A673 (cell line): ENCODE results near the gene MFSD6L. TPM values are rescaled to one million over a fixed set of nuclear protein-coding genes. Genes with fewer than 3 reads are reported as not detected.
A peak's percentile ranks its signal among the peaks of the same experiment; 100 is the strongest.

Experiments used
- BruUV-seq: library from RNA; stranded (reverse); fragments of 400-500 nt; replicated peaks from 2 replicates; lab custom pipeline; 2021; lab: Mats Ljungman, UMichigan
- CTCF ChIA-PET: fragments of 300-600 bp; sonication (Branson Sonifier 250); formaldehyde crosslinking; loops from one replicate; lab custom pipeline; 2022; ENCODE audit warnings: antibody characterized with exemption; lab: Charles Lee
- POLR2A ChIA-PET: fragments of 300-600 bp; sonication (Branson Sonifier 250); formaldehyde crosslinking; loops from one replicate; lab custom pipeline; 2022; ENCODE audit warnings: antibody characterized with exemption; ENCODE audit not compliant: low non-redundant PET; lab: Charles Lee
- DNase-seq: peaks from one replicate; pipeline ENCODE4 v3.0.0-alpha.2; 2015; ENCODE audit warnings: low spot score
- H3K27ac ChIP-seq: fragments of 200-600 bp; sonication (generic); 2 replicates; pipeline ENCODE4 v1.5.1; 2016; ENCODE audit warnings: mixed run types, low read depth, mild to moderate bottlenecking, mixed read lengths, antibody characterized with exemption, low read length; ENCODE audit not compliant: poor library complexity, severe bottlenecking
- H3K27me3 ChIP-seq: fragments of 200-600 bp; sonication (generic); replicated peaks from 2 replicates; pipeline ENCODE4 v1.6.1; 2017; ENCODE audit warnings: mixed run types, low read depth, mild to moderate bottlenecking, mixed read lengths, antibody characterized with exemption, low read length; ENCODE audit not compliant: insufficient read depth, poor library complexity
- H3K36me3 ChIP-seq: fragments of 200-600 bp; sonication (generic); 2 replicates; pipeline ENCODE4 v1.6.1; 2016; ENCODE audit warnings: mixed run types, mild to moderate bottlenecking, mixed read lengths, antibody characterized with exemption, low read length; ENCODE audit not compliant: insufficient read depth, poor library complexity, severe bottlenecking
- H3K4me1 ChIP-seq: fragments of 200-600 bp; sonication (generic); 2 replicates; pipeline ENCODE4 v1.6.1; 2017; ENCODE audit warnings: mixed run types, mild to moderate bottlenecking, mixed read lengths, antibody characterized with exemption, low read length; ENCODE audit not compliant: insufficient read depth, poor library complexity, severe bottlenecking
- H3K4me3 ChIP-seq: fragments of 200-600 bp; sonication (generic); 2 replicates; pipeline ENCODE4 v1.5.1; 2016; ENCODE audit warnings: low read depth, mixed run types, mild to moderate bottlenecking, mixed read lengths, low read length; ENCODE audit not compliant: poor library complexity, severe bottlenecking
- H3K9me3 ChIP-seq: fragments of 200-600 bp; sonication (generic); 2 replicates; pipeline ENCODE4 v1.6.1; 2016; ENCODE audit warnings: mixed run types, low read depth, mild to moderate bottlenecking, mixed read lengths, antibody characterized with exemption, low read length; ENCODE audit not compliant: poor library complexity, severe bottlenecking
- CTCF ChIP-seq: fragments of 300-800, 200-600 bp; sonication (generic); conservative IDR thresholded peaks from 2 replicates; pipeline ENCODE4 v1.5.1; 2017; ENCODE audit warnings: low read depth, mild to moderate bottlenecking, antibody characterized with exemption, low read length, moderate library complexity, mixed read lengths
- EZH2 ChIP-seq: fragments of 200-600 bp; sonication (generic); IDR thresholded peaks from 2 replicates; pipeline ENCODE4 v1.6.1; 2017; ENCODE audit warnings: borderline replicate concordance, low read depth, mild to moderate bottlenecking, mixed read lengths, antibody characterized with exemption, low read length; ENCODE audit not compliant: poor library complexity, severe bottlenecking
- intact Hi-C: fragments of 100-400 bp; cut with micrococcal nuclease; formaldehyde crosslinking; loops from one replicate; pipeline ENCODE4 v1.10.0; 2022; ENCODE audit not compliant: unreplicated experiment
- total RNA-seq: library from RNA; stranded (reverse); gene quantifications from 2 replicates; pipeline ENCODE4 v1.2.3, GENCODE V29; 2021

The MFSD6L gene
- total RNA-seq, 1 experiment from 2014 or later, result not detected

GRCh38 chr17:8753976-8754440, 45.2 kb downstream of the MFSD6L start:
- no peaks in the 10 kb centered on the region for H3K9me3 ChIP-seq
- BruUV-seq, result no TSS peak
- CTCF ChIA-PET, result no interaction called here
- no peaks in the 10 kb centered on the region for H3K27me3 ChIP-seq
- POLR2A ChIA-PET, result no interaction called here
- no peaks in the 10 kb centered on the region for H3K36me3 ChIP-seq
- TF ChIP-seq EZH2, result no peak
- TF ChIP-seq CTCF, result peak; percentile 57
- no peaks in the 10 kb centered on the region for H3K4me1 ChIP-seq
- DNase-seq, result peak; percentile 52
- no peak overlapping the region for H3K27ac ChIP-seq
- no peak overlapping the region for H3K4me3 ChIP-seq
- intact Hi-C loops, result loop anchor here (5.0 to 10.0 kb wide), 3 partner anchors 33 to 771 kb away; no protein-coding TSS in a partner anchor

GRCh38 chr17:8753136-8753975, 45.8 kb downstream of the MFSD6L start:
- Histone ChIP-seq H3K27ac (no peak overlapping the region), H3K4me3 (no peak overlapping the region), H3K36me3 (no peaks in the 10 kb centered on the region), H3K4me1 (no peaks in the 10 kb centered on the region), H3K9me3 (no peaks in the 10 kb centered on the region), H3K27me3 (no peaks in the 10 kb centered on the region)
- TF ChIP-seq CTCF, result no peak
- no peak for TF ChIP-seq EZH2
- intact Hi-C loops, result loop anchor here (5.0 to 10.0 kb wide), 3 partner anchors 34 to 771 kb away; no protein-coding TSS in a partner anchor
- no TSS peak for BruUV-seq
- ChIA-PET CTCF (interaction anchor here (1.1 kb wide), 1 partner anchor 142 kb away, joined by 3 read pairs; no protein-coding TSS in a partner anchor), POLR2A (no interaction called here)
- no peak for DNase-seq

GRCh38 chr17:8749616-8750015, 49.5 kb downstream of the MFSD6L start:
- Histone ChIP-seq H3K4me3 (no peak overlapping the region), H3K27ac (no peak overlapping the region), H3K27me3 (no peaks in the 10 kb centered on the region), H3K4me1 (no peaks in the 10 kb centered on the region), H3K36me3 (no peaks in the 10 kb centered on the region), H3K9me3 (no peaks in the 10 kb centered on the region)
- DNase-seq, result no peak
- intact Hi-C loops, result loop anchor here (5.0 to 10.0 kb wide), 4 partner anchors 38 to 775 kb away; no protein-coding TSS in a partner anchor
- ChIA-PET POLR2A (no interaction called here), CTCF (no interaction called here)
- BruUV-seq, result no TSS peak
- TF ChIP-seq CTCF (no peak), EZH2 (no peak)
